NOMO-1 (cell line): ENCODE data around the gene FOXB1.
A peak's percentile ranks its signal among the peaks of the same experiment; 100 is the strongest.

Experiments
- DNase-seq, 2 experiments: peaks; one replicate each; lab custom pipeline; 2025; ENCODE audit not compliant: unreplicated experiment in 2 of 2; lab: John Stamatoyannopoulos, UW

FOXB1 gene

GRCh38 chr15:60017538-60018520 lies 13.7 kb downstream of the FOXB1 start:
- DNase-seq = peak in 1 of 2 experiments; percentile 57

GRCh38 chr15:60020736-60021135 lies 16.6 kb downstream of the FOXB1 start:
- DNase-seq = no peak

GRCh38 chr15:60021589-60022378 lies 17.7 kb downstream of the FOXB1 start:
- DNase-seq = no peak

- DNase-seq = no peak
Measured at GRCh38 chr15:60022379-60022741, 18.2 kb downstream of the FOXB1 start.

- no peak for DNase-seq
Measured at GRCh38 chr15:60026555-60026954, 22.4 kb downstream of the FOXB1 start.

- DNase-seq = no peak
Measured at GRCh38 chr15:60035344-60035743, 31.2 kb downstream of the FOXB1 start.

GRCh38 chr15:60039316-60039715 lies 35.2 kb downstream of the FOXB1 start:
- no peak for DNase-seq

GRCh38 chr15:60043744-60044435 lies 39.8 kb downstream of the FOXB1 start:
- DNase-seq = no peak

- DNase-seq = no peak
Measured at GRCh38 chr15:60044636-60045270, 40.6 kb downstream of the FOXB1 start.

- no peak for DNase-seq
Measured at GRCh38 chr15:60047701-60048100, 43.6 kb downstream of the FOXB1 start.

GRCh38 chr15:60049948-60050347 lies 45.8 kb downstream of the FOXB1 start:
- no peak for DNase-seq

- DNase-seq = no peak
Measured at GRCh38 chr15:60052796-60053195, 48.7 kb downstream of the FOXB1 start.

- DNase-seq = no peak
Measured at GRCh38 chr15:60054472-60054871, 50.4 kb downstream of the FOXB1 start.
